Right lobe of liver (tissue), 6 donors: ENCODE data around the gene NEUROD1. TPM values are rescaled to one million over a fixed set of nuclear protein-coding genes. Genes with fewer than 3 reads are reported as not detected.
"Not testable (repeated sequence)": the region's sequence is repeated elsewhere in the genome, so short reads cannot be mapped to it uniquely, and the experiment has no call there.

Source experiments
- ATAC-seq, 4 donors: fragments of 200-7000 bp; cut with Tn5 transposase; one replicate each; pipeline ENCODE4 v1.9.1; 2020; ENCODE audit warnings: mild to moderate bottlenecking in 4 of 4, moderate library complexity in 4 of 4
- DNase-seq, 3 donors: peaks; one replicate each; pipeline ENCODE4 v3.0.0-alpha.2; 2020
- H3K27ac ChIP-seq, 3 donors: fragments of 200-600 bp; one replicate each; pipeline ENCODE4 v1.8.0; 2022
- H3K27me3 ChIP-seq, 2 donors: fragments of 200-600 bp; one replicate each; pipeline ENCODE4 v1.8.0; 2022
- H3K36me3 ChIP-seq, 4 donors: fragments of 200-600 bp; sonication (generic) in 1 of 4; one replicate each; pipeline versions ENCODE4 v1.5.1 to v1.8.0; 2017 to 2022; ENCODE audit warnings: control low read depth in 1 of 4
- H3K4me1 ChIP-seq, 4 donors: fragments of 200-600 bp; sonication (generic) in 1 of 4; one replicate each; pipeline versions ENCODE4 v1.5.1 to v1.8.0; 2017 to 2022; ENCODE audit warnings: control low read depth in 1 of 4
- H3K4me3 ChIP-seq, 3 donors: fragments of 200-600 bp; one replicate each; pipeline ENCODE4 v1.8.0; 2022
- H3K9me3 ChIP-seq, 4 donors: fragments of 200-600 bp; sonication (generic) in 1 of 4; one replicate each; pipeline versions ENCODE4 v1.5.1 to v1.8.0; 2017 to 2022; ENCODE audit warnings: control low read depth in 1 of 4
- POLR2A ChIP-seq: fragments of 450-650 bp; IDR thresholded peaks from one replicate; pipeline ENCODE4 v1.6.1; 2017; ENCODE audit warnings: antibody characterized with exemption, mild to moderate bottlenecking
- WGBS: methylation state at CpG from one replicate; pipeline ENCODE4 v1.1.6; 2018; ENCODE audit warnings: low coverage, low lambda C conversion rate; ENCODE audit not compliant: insufficient coverage; ENCODE audit errors: missing lambda C conversion rate; 5-methylcytosine and 5-hydroxymethylcytosine counted together
- intact Hi-C, 2 donors: fragments of 100-400 bp; cut with DNase I; formaldehyde crosslinking; loops; one replicate each; pipeline versions ENCODE4 v1.11.2 to v1.14.1; 2022
- total RNA-seq, 6 experiments: library from RNA; depleted of rRNA in 2 of 6; stranded (reverse); fragments of >200 nt in 2 of 6; fragmentation: NEBNext Ultra II Directional in 3 of 6; extraction: Animal tissue kit (Norgen Biotek cat#: 25700) in 3 of 6; gene quantifications; one replicate each; pipeline versions ENCODE4 v1.1.0 to v1.2.4, GENCODE V29; 2016 to 2023
- TF ChIP-seq, protein P1 (sequence below), 4 donors: fragments of 200-600 bp in 3 of 4; fragments of 450-650 bp in 1 of 4; IDR thresholded peaks; one replicate each; pipeline versions ENCODE4 v1.5.1 to v1.8.0; 2016 to 2022; ENCODE audit warnings: antibody characterized with exemption in 4 of 4, mild to moderate bottlenecking in 2 of 4
- donor health status: DM: no; HTN: yes; CAD: no.
- donor health status: DM: no; HTN: no; CAD: no.
- donor health status: DM: no; HTN: no; CAD: no.
- donor health status: DM: no; HTN: yes; CAD: no.
- donor health status: DM: no; HTN: yes; CAD: no.

NEUROD1 gene
- total RNA-seq, 6 experiments from 2014 or later: not detected

GRCh38 chr2:181715033-181715630 lies 34.8 kb upstream of the NEUROD1 start:
- Histone ChIP-seq H3K27ac (no peak overlapping the region), H3K4me3 (no peak overlapping the region), H3K36me3 (no peaks in the 10 kb centered on the region), H3K9me3 (no peaks in the 10 kb centered on the region), H3K4me1 (no peaks in the 10 kb centered on the region), H3K27me3 (no peaks in the 10 kb centered on the region)
- intact Hi-C loops: loop anchor here in 1 of 2 donors (10.0 kb wide), 1 partner anchor 140 kb away; no protein-coding TSS in a partner anchor
- 0% methylated on average over 2 of the region's 2 CpGs for whole genome bisulfite sequencing
- ATAC-seq (peak; percentile 90 to 95 (median 94)), DNase-seq (peak in 2 of 3 donors; percentile 42 to 64)
- no peak for TF ChIP-seq POLR2A
- TF ChIP-seq, protein P1, sequence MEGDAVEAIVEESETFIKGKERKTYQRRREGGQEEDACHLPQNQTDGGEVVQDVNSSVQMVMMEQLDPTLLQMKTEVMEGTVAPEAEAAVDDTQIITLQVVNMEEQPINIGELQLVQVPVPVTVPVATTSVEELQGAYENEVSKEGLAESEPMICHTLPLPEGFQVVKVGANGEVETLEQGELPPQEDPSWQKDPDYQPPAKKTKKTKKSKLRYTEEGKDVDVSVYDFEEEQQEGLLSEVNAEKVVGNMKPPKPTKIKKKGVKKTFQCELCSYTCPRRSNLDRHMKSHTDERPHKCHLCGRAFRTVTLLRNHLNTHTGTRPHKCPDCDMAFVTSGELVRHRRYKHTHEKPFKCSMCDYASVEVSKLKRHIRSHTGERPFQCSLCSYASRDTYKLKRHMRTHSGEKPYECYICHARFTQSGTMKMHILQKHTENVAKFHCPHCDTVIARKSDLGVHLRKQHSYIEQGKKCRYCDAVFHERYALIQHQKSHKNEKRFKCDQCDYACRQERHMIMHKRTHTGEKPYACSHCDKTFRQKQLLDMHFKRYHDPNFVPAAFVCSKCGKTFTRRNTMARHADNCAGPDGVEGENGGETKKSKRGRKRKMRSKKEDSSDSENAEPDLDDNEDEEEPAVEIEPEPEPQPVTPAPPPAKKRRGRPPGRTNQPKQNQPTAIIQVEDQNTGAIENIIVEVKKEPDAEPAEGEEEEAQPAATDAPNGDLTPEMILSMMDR (IDR thresholded peaks at IDR 0.05): peak; percentile 59 to 78 (median 70)

GRCh38 chr2:181711051-181711450 lies 30.7 kb upstream of the NEUROD1 start:
- H3K27ac ChIP-seq, H3K9me3 ChIP-seq: not testable (repeated sequence)
- intact Hi-C loops: loop anchor here (5.0 to 10.0 kb wide), 2 partner anchors 134 to 136 kb away; no protein-coding TSS in a partner anchor

DNA sequence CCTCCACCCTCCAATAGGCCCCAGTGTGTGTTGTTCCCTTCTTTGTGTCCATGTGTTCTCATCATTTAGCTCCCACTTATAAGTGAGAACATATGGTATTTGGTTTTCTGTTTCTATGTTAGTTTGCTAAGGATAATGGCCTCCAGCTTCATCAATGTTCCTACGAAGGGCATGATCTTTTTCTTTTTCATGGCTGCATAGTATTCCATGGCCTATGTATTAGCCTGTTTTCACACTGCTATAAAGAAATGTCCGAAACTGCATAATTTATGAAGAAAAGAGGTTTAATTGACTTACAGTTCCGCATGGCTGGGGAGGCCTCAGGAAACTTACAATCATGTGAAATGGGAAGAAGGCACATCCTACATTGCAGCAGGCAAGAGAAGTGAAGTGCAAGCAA lies 22.2 kb upstream of the NEUROD1 start:
- DNase-seq, intact Hi-C loops: not testable (repeated sequence)
- 72% methylated on average over 3 of the region's 3 CpGs for WGBS

More at GRCh38 chr2:181711051-181711450, 30.7 kb upstream of the NEUROD1 start:
- H3K36me3 ChIP-seq, H3K27me3 ChIP-seq, ATAC-seq, H3K4me1 ChIP-seq, H3K4me3 ChIP-seq, DNase-seq: not testable (repeated sequence)

DNA sequence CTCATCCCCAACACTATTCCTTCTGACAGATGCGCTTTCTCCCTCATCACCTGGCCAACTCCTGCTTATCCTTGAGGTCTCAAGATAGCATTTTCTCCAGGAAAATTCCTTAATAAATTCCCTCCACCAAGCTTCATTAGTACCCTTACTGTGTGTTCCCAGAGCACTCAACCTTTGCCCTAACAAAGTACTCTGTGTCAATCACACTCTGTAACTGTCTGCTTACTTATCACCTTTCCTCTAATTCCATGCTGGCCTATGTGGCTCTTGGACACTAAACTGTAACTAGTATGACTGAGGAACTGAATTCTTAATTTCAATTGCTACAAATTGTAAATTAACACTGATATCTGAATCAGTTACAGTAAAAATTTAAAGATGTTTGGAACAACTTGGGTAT lies 17.9 kb upstream of the NEUROD1 start:
- Histone ChIP-seq H3K4me3 (no peak overlapping the region), H3K4me1 (no peaks in the 10 kb centered on the region), H3K9me3 (no peaks in the 10 kb centered on the region), H3K27me3 (no peaks in the 10 kb centered on the region), H3K27ac (no peak overlapping the region), H3K36me3 (no peaks in the 10 kb centered on the region)
- no peak for TF ChIP-seq POLR2A
- TF ChIP-seq, protein P1 (IDR thresholded peaks at IDR 0.05): no peak
- ATAC-seq: peak in 2 of 4 donors; percentile 48 to 52
- 88% methylated on average over 1 of the region's 1 CpG for WGBS
- no peak for DNase-seq
- intact Hi-C loops: no loop called here

More for the DNA sequence above, 22.2 kb upstream of the NEUROD1 start:
- not testable (repeated sequence) for H3K9me3 ChIP-seq, ATAC-seq, H3K4me1 ChIP-seq, H3K4me3 ChIP-seq, H3K27me3 ChIP-seq, H3K36me3 ChIP-seq, H3K27ac ChIP-seq

DNA sequence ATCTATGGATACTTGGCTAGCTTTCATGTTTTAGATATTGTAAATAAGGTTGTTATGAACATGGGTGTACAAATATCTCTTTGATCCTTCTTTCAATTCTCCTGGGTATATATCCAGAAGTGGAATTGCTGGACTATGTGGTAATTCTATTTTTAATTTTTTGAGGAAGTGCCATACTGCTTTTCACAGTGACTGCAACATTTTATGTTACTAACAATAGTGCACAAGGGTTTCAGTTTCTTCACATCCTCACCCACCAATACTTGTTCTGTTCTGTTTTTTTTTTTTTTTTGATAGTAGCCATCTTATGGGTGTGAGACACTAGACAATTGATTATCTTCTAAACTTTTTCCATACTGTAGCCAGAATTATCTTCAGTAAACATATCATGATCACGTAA lies 17.3 kb upstream of the NEUROD1 start:
- no peaks in the 10 kb centered on the region for H3K27me3 ChIP-seq
- H3K4me3 ChIP-seq: no peak overlapping the region
- no peak for DNase-seq
- no peak overlapping the region for H3K27ac ChIP-seq
- TF ChIP-seq, protein P1 (IDR thresholded peaks at IDR 0.05): no peak
- no peak for TF ChIP-seq POLR2A
- 58% methylated on average over 1 of the region's 1 CpG for WGBS
- no peaks in the 10 kb centered on the region for H3K4me1 ChIP-seq
- peak in 1 of 4 donors; percentile 13 for ATAC-seq
- intact Hi-C loops: no loop called here
- no peaks in the 10 kb centered on the region for H3K9me3 ChIP-seq
- H3K36me3 ChIP-seq: no peaks in the 10 kb centered on the region
